HG03135 (cell line): ENCODE data around the gene PTPMT1.
"Not testable (repeated sequence)": the region's sequence is repeated elsewhere in the genome, so short reads cannot be mapped to it uniquely, and the experiment has no call there.

Experiments used
- ATAC-seq: cut with Tn5 transposase; IDR thresholded peaks from one replicate; pipeline ENCODE4 v1.9.1; 2021; ENCODE audit warnings: mild to moderate bottlenecking, moderate library complexity; ENCODE audit not compliant: unreplicated experiment

Gene PTPMT1

GRCh38 chr11:47545298-47545697 lies 20.1 kb upstream of the PTPMT1 start:
- no peak for ATAC-seq

GRCh38 chr11:47546274-47546673 lies 19.1 kb upstream of the PTPMT1 start:
- not testable (repeated sequence) for ATAC-seq

GRCh38 chr11:47550288-47551047 lies 14.9 kb upstream of the PTPMT1 start:
- ATAC-seq = no peak

- ATAC-seq = no peak
Measured at GRCh38 chr11:47551086-47551485, 14.3 kb upstream of the PTPMT1 start.

GRCh38 chr11:47552056-47552565 lies 13.3 kb upstream of the PTPMT1 start:
- ATAC-seq = no peak

- ATAC-seq = peak; percentile 90
Measured at GRCh38 chr11:47552566-47553405, 12.6 kb upstream of the PTPMT1 start, which contains the start of gene CELF1. TSS of gene CELF1 (minus strand) at chr11:47553132. CDS start at chr11:47499523, 53,609 bp downstream.

- peak; percentile 18 for ATAC-seq
Measured at GRCh38 chr11:47553406-47553743, 12.0 kb upstream of the PTPMT1 start.

GRCh38 chr11:47557004-47557403 lies 8.4 kb upstream of the PTPMT1 start:
- ATAC-seq = not testable (repeated sequence)

- no peak for ATAC-seq
Measured at GRCh38 chr11:47558695-47559094, 6.7 kb upstream of the PTPMT1 start.

- ATAC-seq = no peak
Measured at GRCh38 chr11:47560426-47560825, 5.0 kb upstream of the PTPMT1 start.

GRCh38 chr11:47562393-47562792 lies 3.0 kb upstream of the PTPMT1 start:
- ATAC-seq = not testable (repeated sequence)

- ATAC-seq = not testable (repeated sequence)
Measured at GRCh38 chr11:47564366-47564765, 1.0 kb upstream of the PTPMT1 start.

- ATAC-seq = peak; percentile 9
Measured at GRCh38 chr11:47564933-47565339, 463 bp upstream of the PTPMT1 start.

GRCh38 chr11:47566149-47566698 lies 825 bp downstream of the PTPMT1 start:
- ATAC-seq = peak; percentile 20

- no peak for ATAC-seq
Measured at GRCh38 chr11:47569646-47570045, 4.2 kb downstream of the PTPMT1 start.

- no peak for ATAC-seq
Measured at GRCh38 chr11:47570651-47571356, 5.4 kb downstream of the PTPMT1 start.

- no peak for ATAC-seq
Measured at GRCh38 chr11:47571357-47571729, 5.9 kb downstream of the PTPMT1 start.

- no peak for ATAC-seq
Measured at GRCh38 chr11:47571895-47572294, 6.5 kb downstream of the PTPMT1 start.

GRCh38 chr11:47572715-47573255 lies 7.4 kb downstream of the PTPMT1 start:
- ATAC-seq = no peak

GRCh38 chr11:47573321-47573720 lies 7.9 kb downstream of the PTPMT1 start:
- no peak for ATAC-seq
